OCI-LY7 (cell line): ENCODE data around the gene APCDD1L. TPM values are rescaled to one million over a fixed set of nuclear protein-coding genes. Genes with fewer than 3 reads are reported as not detected.

Source experiments
- BruUV-seq: library from RNA; stranded (reverse); fragments of 400-500 nt; replicated peaks from 2 replicates; lab custom pipeline; 2021; lab: Mats Ljungman, UMichigan
- CTCF ChIA-PET: fragments of 300-600 bp; sonication (Branson Sonifier 250); formaldehyde crosslinking; loops from one replicate; lab custom pipeline; 2022; ENCODE audit warnings: antibody characterized with exemption; ENCODE audit not compliant: unreplicated experiment; lab: Charles Lee
- POLR2A ChIA-PET: fragments of 300-600 bp; sonication (Branson Sonifier 250); formaldehyde crosslinking; loops from one replicate; lab custom pipeline; 2022; ENCODE audit warnings: antibody characterized with exemption; lab: Charles Lee
- DNase-seq: peaks from one replicate; pipeline ENCODE4 v3.0.0-alpha.2; 2015; ENCODE audit warnings: low spot score
- H2AFZ ChIP-seq: fragments of 200-600 bp; sonication (generic), shearing (Covaris generic); 2 replicates; pipeline ENCODE4 v1.6.1; 2014; ENCODE audit warnings: mild to moderate bottlenecking, antibody characterized with exemption, low read length, moderate library complexity
- H3K27ac ChIP-seq: fragments of 200-600 bp; sonication (generic); 2 replicates; pipeline ENCODE4 v1.5.1; 2014; ENCODE audit warnings: mixed run types, low read depth, mild to moderate bottlenecking, moderate library complexity, low read length, inconsistent platforms; ENCODE audit not compliant: poor library complexity, severe bottlenecking
- H3K36me3 ChIP-seq: fragments of 200-600 bp; sonication (generic); 2 replicates; pipeline ENCODE4 v1.6.1; 2014; ENCODE audit warnings: mild to moderate bottlenecking, antibody characterized with exemption, low read length, moderate library complexity, mixed read lengths; ENCODE audit not compliant: insufficient read depth
- H3K4me1 ChIP-seq: fragments of 200-600 bp; sonication (generic); 2 replicates; pipeline ENCODE4 v1.5.1; 2014; ENCODE audit warnings: mild to moderate bottlenecking, low read length; ENCODE audit not compliant: insufficient read depth, poor library complexity, severe bottlenecking
- H3K4me2 ChIP-seq: fragments of 200-600 bp; sonication (generic); 2 replicates; pipeline ENCODE4 v1.6.1; 2014; ENCODE audit warnings: mild to moderate bottlenecking, low read length
- H3K4me3 ChIP-seq: fragments of 200-600 bp; sonication (generic); 2 replicates; pipeline ENCODE4 v1.5.1; 2014; ENCODE audit warnings: mild to moderate bottlenecking, low read depth, low read length; ENCODE audit not compliant: poor library complexity, severe bottlenecking
- H3K79me2 ChIP-seq: fragments of 200-600 bp; sonication (generic); 2 replicates; pipeline ENCODE4 v1.6.1; 2016; ENCODE audit warnings: low read depth, mild to moderate bottlenecking, low read length, moderate library complexity, mixed read lengths; ENCODE audit not compliant: insufficient read depth
- H3K9me2 ChIP-seq: fragments of 200-600 bp; sonication (generic); 2 replicates; pipeline ENCODE4 v1.6.1; 2016; ENCODE audit warnings: mild to moderate bottlenecking, low read length, mixed read lengths; ENCODE audit not compliant: insufficient read depth
- H3K9me3 ChIP-seq: fragments of 200-600 bp; sonication (generic); 2 replicates; pipeline ENCODE4 v1.6.1; 2014; ENCODE audit warnings: mild to moderate bottlenecking, mixed run types, low read length, mixed read lengths
- H4K20me1 ChIP-seq: fragments of 200-600 bp; sonication (generic); 2 replicates; pipeline ENCODE4 v1.6.1; 2014; ENCODE audit warnings: mild to moderate bottlenecking, antibody characterized with exemption, low read length, moderate library complexity, mixed read lengths; ENCODE audit not compliant: insufficient read depth
- CTCF ChIP-seq: fragments of 200-600 bp; sonication (generic); conservative IDR thresholded peaks from 2 replicates; pipeline ENCODE4 v1.5.1; 2014; ENCODE audit warnings: mild to moderate bottlenecking, antibody characterized with exemption, low read length, moderate library complexity, mixed read lengths
- EZH2phosphoT487 ChIP-seq: fragments of 200-600 bp; sonication (generic); IDR thresholded peaks from 2 replicates; pipeline ENCODE4 v1.6.1; 2018; ENCODE audit warnings: low read depth, borderline replicate concordance, mild to moderate bottlenecking, mixed run types, antibody characterized with exemption, low read length, moderate library complexity, mixed read lengths
- intact Hi-C: fragments of 100-400 bp; cut with micrococcal nuclease; formaldehyde crosslinking; loops from one replicate; pipeline ENCODE4 v1.10.0; 2022; ENCODE audit not compliant: unreplicated experiment
- total RNA-seq, 2 experiments: library from RNA; depleted of rRNA in 1 of 2; stranded (reverse); fragments of >200 nt in 1 of 2; shearing (Covaris generic) in 1 of 2; gene quantifications; 2 replicates each; pipeline ENCODE4 v1.2.3, GENCODE V29; 2014 to 2022

Gene APCDD1L
- total RNA-seq, 2 experiments from 2014 or later = not detected

GRCh38 chr20:58446960-58447265 lies 68.3 kb downstream of the APCDD1L start:
- H3K4me1 ChIP-seq = no peaks in the 10 kb centered on the region
- peaks cover 71% of the 10 kb centered on the region for H3K36me3 ChIP-seq
- no peaks in the 10 kb centered on the region for H3K9me3 ChIP-seq
- no TSS peak for BruUV-seq
- H3K27ac ChIP-seq = no peak overlapping the region
- intact Hi-C loops = loop anchor here (10.0 kb wide), 1 partner anchor 142 kb away; the partner anchor contains the start of gene RAB22A
- no peak for DNase-seq
- peaks cover 5% of the 10 kb centered on the region; the same call in 1 of the 2 replicates for H4K20me1 ChIP-seq
- no peak for TF ChIP-seq CTCF
- TF ChIP-seq EZH2phosphoT487 = no peak
- H3K4me3 ChIP-seq = no peak overlapping the region
- no peak overlapping the region for H3K4me2 ChIP-seq
- ChIA-PET POLR2A (no interaction called here), CTCF (no interaction called here)
- H3K79me2 ChIP-seq = no peaks in the 10 kb centered on the region
- no peak overlapping the region for H2AFZ ChIP-seq
- no peaks in the 10 kb centered on the region for H3K9me2 ChIP-seq

- no peak overlapping the region for H2AFZ ChIP-seq
- H3K9me3 ChIP-seq = no peaks in the 10 kb centered on the region
- H3K79me2 ChIP-seq = no peaks in the 10 kb centered on the region
- intact Hi-C loops = loop anchor here (10.0 kb wide), 1 partner anchor 142 kb away; the partner anchor contains the start of gene RAB22A
- no peak for TF ChIP-seq EZH2phosphoT487
- TF ChIP-seq CTCF = no peak
- ChIA-PET CTCF (no interaction called here), POLR2A (no interaction called here)
- H3K4me1 ChIP-seq = no peaks in the 10 kb centered on the region
- H4K20me1 ChIP-seq = peaks cover 5% of the 10 kb centered on the region; the same call in 1 of the 2 replicates
- BruUV-seq = no TSS peak
- H3K9me2 ChIP-seq = no peaks in the 10 kb centered on the region
- H3K36me3 ChIP-seq = peaks cover 76% of the 10 kb centered on the region
- H3K4me2 ChIP-seq = no peak overlapping the region
- H3K4me3 ChIP-seq = no peak overlapping the region
- no peak for DNase-seq
- H3K27ac ChIP-seq = no peak overlapping the region
Observed at GRCh38 chr20:58446264-58446959, 68.8 kb downstream of the APCDD1L start.

DNA sequence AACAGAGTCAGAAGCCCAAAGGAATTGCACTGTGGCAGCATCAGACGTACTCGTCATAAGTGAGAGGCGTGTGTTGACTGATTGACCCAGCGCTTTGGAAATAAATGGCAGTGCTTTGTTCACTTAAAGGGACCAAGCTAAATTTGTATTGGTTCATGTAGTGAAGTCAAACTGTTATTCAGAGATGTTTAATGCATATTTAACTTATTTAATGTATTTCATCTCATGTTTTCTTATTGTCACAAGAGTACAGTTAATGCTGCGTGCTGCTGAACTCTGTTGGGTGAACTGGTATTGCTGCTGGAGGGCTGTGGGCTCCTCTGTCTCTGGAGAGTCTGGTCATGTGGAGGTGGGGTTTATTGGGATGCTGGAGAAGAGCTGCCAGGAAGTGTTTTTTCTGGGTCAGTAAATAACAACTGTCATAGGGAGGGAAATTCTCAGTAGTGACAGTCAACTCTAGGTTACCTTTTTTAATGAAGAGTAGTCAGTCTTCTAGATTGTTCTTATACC lies 70.4 kb downstream of the APCDD1L start:
- Histone ChIP-seq H3K36me3 (peaks cover 83% of the 10 kb centered on the region), H2AFZ (no peak overlapping the region), H3K4me1 (no peaks in the 10 kb centered on the region), H3K79me2 (no peaks in the 10 kb centered on the region), H3K9me2 (no peaks in the 10 kb centered on the region), H4K20me1 (peaks cover 5% of the 10 kb centered on the region; the same call in 1 of the 2 replicates), H3K4me2 (no peak overlapping the region), H3K4me3 (no peak overlapping the region), H3K27ac (no peak overlapping the region), H3K9me3 (no peaks in the 10 kb centered on the region)
- POLR2A ChIA-PET = no interaction called here
- no peak for DNase-seq
- TF ChIP-seq EZH2phosphoT487 (no peak), CTCF (no peak)
- BruUV-seq = no TSS peak
- intact Hi-C loops = loop anchor here (10.0 kb wide), 1 partner anchor 140 kb away; the partner anchor contains the start of gene RAB22A
- CTCF ChIA-PET = no interaction called here
